B cell (primary cell): ENCODE results near the gene BTRC.

Experiments used
- CTCF ChIP-seq: fragments of 200-600 bp; IDR thresholded peaks from one replicate; pipeline ENCODE4 v1.8.0; 2022; ENCODE audit warnings: antibody characterized with exemption, mild to moderate bottlenecking
- EZH2 ChIP-seq: IDR thresholded peaks from 2 replicates; pipeline ENCODE4 v1.6.1; 2012; ENCODE audit warnings: borderline replicate concordance, low read depth, mild to moderate bottlenecking, moderate library complexity, low read length; ENCODE audit not compliant: insufficient read depth, poor library complexity, severe bottlenecking

GRCh38 chr10:101545898-101546297 is 191.9 kb downstream of the BTRC start:
- no peak for TF ChIP-seq CTCF
- no peak for TF ChIP-seq EZH2
